Keratinocyte (primary cell): ENCODE measurements around the gene NCBP2. TPM values are rescaled to one million over a fixed set of nuclear protein-coding genes. Genes with fewer than 3 reads are reported as not detected.

Source experiments
- DNase-seq: peaks from one replicate; pipeline ENCODE4 v3.0.0-alpha.2; 2011; ENCODE audit warnings: low read depth, missing footprints, low spot score
- FAIRE-seq: peaks from 2 replicates; lab custom pipeline; 2011; peaks lifted over from hg19 to GRCh38; lab: Jason Lieb, UNC
- H2AFZ ChIP-seq: 2 replicates; pipeline ENCODE4 v1.6.0; 2012; ENCODE audit warnings: low read length, control low read depth, inconsistent platforms; ENCODE audit not compliant: control insufficient read depth
- H3K27ac ChIP-seq: 2 replicates; pipeline ENCODE4 v1.5.1; 2011; ENCODE audit warnings: low read length; ENCODE audit not compliant: control insufficient read depth, insufficient read depth
- H3K27me3 ChIP-seq: 3 replicates; pipeline ENCODE4 v1.6.0; 2011; ENCODE audit warnings: low read length; ENCODE audit not compliant: control insufficient read depth, insufficient read depth; ENCODE audit errors: extremely low read depth
- H3K36me3 ChIP-seq, 2 experiments: 2 replicates in 1 of 2; 3 replicates in 1 of 2; pipeline ENCODE4 v1.5.1; 2011; ENCODE audit warnings: low read length in 2 of 2, mild to moderate bottlenecking in 1 of 2; ENCODE audit not compliant: control insufficient read depth in 2 of 2, insufficient read depth in 2 of 2; ENCODE audit errors: extremely low read depth in 1 of 2
- H3K4me1 ChIP-seq: 3 replicates; pipeline ENCODE4 v1.5.1; 2011; ENCODE audit warnings: low read length; ENCODE audit not compliant: control insufficient read depth, insufficient read depth; ENCODE audit errors: extremely low read depth
- H3K4me2 ChIP-seq: 3 replicates; pipeline ENCODE4 v1.6.0; 2011; ENCODE audit warnings: low read depth, low read length; ENCODE audit not compliant: control insufficient read depth, insufficient read depth; ENCODE audit errors: extremely low read depth
- H3K4me3 ChIP-seq, 3 experiments: fragments of 200-600 bp in 1 of 3; sonication (generic) in 1 of 3; 2 replicates in 2 of 3; 3 replicates in 1 of 3; pipeline ENCODE4 v1.5.1; 2011 to 2016; ENCODE audit warnings: low read length in 3 of 3, mild to moderate bottlenecking in 3 of 3, control low read depth in 2 of 3, inconsistent platforms in 1 of 3, low read depth in 1 of 3, mixed read lengths in 1 of 3, mixed run types in 1 of 3, moderate library complexity in 1 of 3; ENCODE audit not compliant: control insufficient read depth in 2 of 3, insufficient read depth in 2 of 3; ENCODE audit errors: extremely low read depth in 1 of 3
- H3K79me2 ChIP-seq: 2 replicates; pipeline ENCODE4 v1.6.0; 2012; ENCODE audit warnings: low read length; ENCODE audit not compliant: control insufficient read depth, insufficient read depth
- H3K9ac ChIP-seq: 3 replicates; pipeline ENCODE4 v1.6.0; 2011; ENCODE audit warnings: low read length; ENCODE audit not compliant: control insufficient read depth, insufficient read depth; ENCODE audit errors: extremely low read depth
- H3K9me1 ChIP-seq: 3 replicates; pipeline ENCODE4 v1.6.0; 2011; ENCODE audit warnings: low read length; ENCODE audit not compliant: control insufficient read depth, insufficient read depth; ENCODE audit errors: extremely low read depth
- H3K9me3 ChIP-seq: 2 replicates; pipeline ENCODE4 v1.5.1; 2012; ENCODE audit warnings: low read depth, low read length; ENCODE audit not compliant: control insufficient read depth
- H4K20me1 ChIP-seq: 3 replicates; pipeline ENCODE4 v1.6.0; 2011; ENCODE audit warnings: low read length; ENCODE audit not compliant: control insufficient read depth, insufficient read depth; ENCODE audit errors: extremely low read depth
- CTCF ChIP-seq, 3 experiments: IDR thresholded peaks in 1 of 3; conservative IDR thresholded peaks in 1 of 3; optimal IDR thresholded peaks in 1 of 3; 2 replicates in 2 of 3; 3 replicates in 1 of 3; pipeline versions ENCODE3 to v1.5.1; 2011; ENCODE audit warnings: low read length in 3 of 3, mild to moderate bottlenecking in 3 of 3, moderate library complexity in 2 of 3, control low read depth in 1 of 3, inconsistent platforms in 1 of 3; ENCODE audit not compliant: insufficient read depth in 2 of 3; ENCODE audit errors: extremely low read depth in 1 of 3
- EZH2 ChIP-seq: IDR thresholded peaks from one replicate; pipeline ENCODE4 v1.6.1; 2012; ENCODE audit warnings: inconsistent platforms, mild to moderate bottlenecking, low read length, moderate library complexity
- dilution Hi-C: fragments of 300-500 bp; cut with MboI; formaldehyde crosslinking; loops from one replicate; pipeline ENCODE4 v1.7.0; 2020; ENCODE audit warnings: low sequenced_read_pairs; ENCODE audit not compliant: extremely low pct_ligation_motif_present
- polyA plus RNA-seq, 5 experiments: library from polyadenylated mRNA; depleted of rRNA in 3 of 5; stranded (reverse) in 3 of 5; stranded (forward) in 1 of 5; unstranded in 1 of 5; fragments of >200 nt; gene quantifications; 1 replicate in 1 of 5; 2 replicates in 3 of 5; 3 replicates in 1 of 5; pipeline versions ENCODE4 v1.2.1 to v1.2.3, GENCODE V29; 2011 to 2012; ENCODE audit warnings: missing spikeins in 2 of 5, low read depth in 1 of 5, low replicate concordance in 1 of 5

The NCBP2 gene
- polyA plus RNA-seq, 1 donor (not counting 4 experiments of a cell fraction or from before 2014, with no cell fraction given) = 71.4 TPM

- Histone ChIP-seq H3K9ac (no peak overlapping the region), H3K9me1 (no peaks in the 10 kb centered on the region), H3K4me1 (peaks cover 6% of the 10 kb centered on the region), H3K79me2 (peaks cover 35% of the 10 kb centered on the region), H3K27me3 (no peaks in the 10 kb centered on the region), H4K20me1 (no peaks in the 10 kb centered on the region), H3K36me3 (peaks cover 26 to 60% of the 10 kb centered on the region in 2 experiments), H2AFZ (no peak overlapping the region), H3K27ac (no peak overlapping the region), H3K4me3 (no peak overlapping the region), H3K9me3 (no peaks in the 10 kb centered on the region), H3K4me2 (no peak overlapping the region)
- DNase-seq (no peak), FAIRE-seq (no peak)
- dilution Hi-C loops = no loop called here
- no peak for TF ChIP-seq CTCF (optimal IDR thresholded peaks at IDR 0.05 in 1 of 3, IDR thresholded peaks at IDR 0.05 in 1 of 3, conservative IDR thresholded peaks at IDR 0.05 in 1 of 3; ENCODE audit: extremely low read depth in 1 of 3, insufficient read depth in 2 of 3, low read length in 3 of 3)
- TF ChIP-seq EZH2 = no peak
These were observed 6.0 kb downstream of the NCBP2 start for GRCh38 chr3:196936288-196936687.

- Histone ChIP-seq H3K27ac (no peak overlapping the region), H3K27me3 (no peaks in the 10 kb centered on the region), H2AFZ (no peak overlapping the region), H3K79me2 (peaks cover 2% of the 10 kb centered on the region), H4K20me1 (no peaks in the 10 kb centered on the region), H3K36me3 (peaks cover 30 to 61% of the 10 kb centered on the region in 2 experiments), H3K4me2 (no peak overlapping the region), H3K9ac (no peak overlapping the region), H3K9me3 (no peaks in the 10 kb centered on the region), H3K4me1 (no peaks in the 10 kb centered on the region), H3K9me1 (no peaks in the 10 kb centered on the region), H3K4me3 (no peak overlapping the region)
- no peak for TF ChIP-seq CTCF (optimal IDR thresholded peaks at IDR 0.05 in 1 of 3, IDR thresholded peaks at IDR 0.05 in 1 of 3, conservative IDR thresholded peaks at IDR 0.05 in 1 of 3; ENCODE audit: extremely low read depth in 1 of 3, insufficient read depth in 2 of 3, low read length in 3 of 3)
- no peak for TF ChIP-seq EZH2
- dilution Hi-C loops = no loop called here
- no peak for DNase-seq
- FAIRE-seq = no peak
These were observed 9.7 kb downstream of the NCBP2 start for GRCh38 chr3:196932600-196932999.
